HepG2 (cell line): ENCODE results near the gene SLAIN2. TPM values are rescaled to one million over a fixed set of nuclear protein-coding genes. Genes with fewer than 3 reads are reported as not detected.

ENCODE experiments used
- ARNTL ChIP-seq: sonication (generic); formaldehyde crosslinking; IDR thresholded peaks from 2 replicates; pipeline ENCODE4 v1.4.0; 2020; ENCODE audit warnings: mild to moderate bottlenecking, missing genetic modification reagents
- FOXK2 ChIP-seq: fragments of 450-650 bp; IDR thresholded peaks from 2 replicates; pipeline ENCODE4 v1.6.1; 2016
- GABPB1 ChIP-seq: IDR thresholded peaks from 2 replicates; pipeline ENCODE4 v1.6.1; 2016; ENCODE audit warnings: mild to moderate bottlenecking, missing genetic modification reagents, moderate library complexity, missing compliant biosample characterization
- GATAD1 ChIP-seq: IDR thresholded peaks from 2 replicates; pipeline ENCODE4 v1.6.1; 2016; ENCODE audit warnings: missing genetic modification reagents, missing compliant biosample characterization
- HIC2 ChIP-seq: sonication (generic); formaldehyde crosslinking; IDR thresholded peaks from 2 replicates; pipeline ENCODE4 v1.9.0; 2022; ENCODE audit warnings: low read depth, missing genetic modification reagents
- HMGXB4 ChIP-seq, 2 experiments: sonication (generic) in 1 of 2; formaldehyde crosslinking in 1 of 2; IDR thresholded peaks; 2 replicates each; pipeline versions ENCODE4 v1.4.0 to v1.6.1; 2018 to 2020; ENCODE audit warnings: missing genetic modification reagents in 2 of 2, borderline replicate concordance in 1 of 2, low read depth in 1 of 2, mild to moderate bottlenecking in 1 of 2, missing biosample characterization in 1 of 2
- HOXA5 ChIP-seq: sonication (generic); formaldehyde crosslinking; IDR thresholded peaks from 2 replicates; pipeline ENCODE4 v1.4.0; 2020; ENCODE audit warnings: missing genetic modification reagents
- KDM4B ChIP-seq: sonication (generic); formaldehyde crosslinking; IDR thresholded peaks from 2 replicates; pipeline ENCODE4 v1.4.0; 2020; ENCODE audit warnings: missing genetic modification reagents
- MYC ChIP-seq: sonication (generic); formaldehyde crosslinking; IDR thresholded peaks from 2 replicates; pipeline ENCODE4 v1.9.0; 2021; ENCODE audit warnings: missing genetic modification reagents, borderline replicate concordance
- NR2F1 ChIP-seq, 2 experiments: fragments of 450-650 bp in 1 of 2; formaldehyde crosslinking in 1 of 2; IDR thresholded peaks; 2 replicates each; pipeline versions ENCODE4 v1.5.0 to v1.6.1; 2016 to 2020; ENCODE audit warnings: mild to moderate bottlenecking in 1 of 2, missing compliant biosample characterization in 1 of 2, missing genetic modification reagents in 1 of 2, moderate library complexity in 1 of 2
- PHF8 ChIP-seq: sonication (generic); formaldehyde crosslinking; IDR thresholded peaks from 2 replicates; pipeline ENCODE4 v1.5.0; 2020; ENCODE audit warnings: missing genetic modification reagents
- SP2 ChIP-seq: sonication (generic); formaldehyde crosslinking; IDR thresholded peaks from 2 replicates; pipeline ENCODE4 v1.5.1; 2020; ENCODE audit warnings: mild to moderate bottlenecking, missing genetic modification reagents
- SRSF4 ChIP-seq: fragments of 200-400 bp; formaldehyde crosslinking; IDR thresholded peaks from one replicate; pipeline ENCODE4 v1.6.1; 2018; ENCODE audit warnings: mild to moderate bottlenecking, low read depth, low read length, moderate library complexity; ENCODE audit not compliant: poor library complexity, severe bottlenecking
- TSC22D2 ChIP-seq: sonication (generic); formaldehyde crosslinking; IDR thresholded peaks from 2 replicates; pipeline ENCODE4 v1.5.1; 2020; ENCODE audit warnings: missing genetic modification reagents, mild to moderate bottlenecking, borderline replicate concordance
- ZNF180 ChIP-seq: sonication (generic); formaldehyde crosslinking; IDR thresholded peaks from 2 replicates; pipeline ENCODE4 v1.4.0; 2020; ENCODE audit warnings: low read depth, missing genetic modification reagents, borderline replicate concordance
- ZNF225 ChIP-seq: sonication (generic); formaldehyde crosslinking; IDR thresholded peaks from 2 replicates; pipeline ENCODE4 v1.4.0; 2020; ENCODE audit warnings: mild to moderate bottlenecking, missing genetic modification reagents
- ZNF383 ChIP-seq: sonication (generic); formaldehyde crosslinking; IDR thresholded peaks from 2 replicates; pipeline ENCODE4 v1.4.0; 2020; ENCODE audit warnings: missing genetic modification reagents, mild to moderate bottlenecking, borderline replicate concordance
- ZNF577 ChIP-seq: sonication (generic); formaldehyde crosslinking; IDR thresholded peaks from 2 replicates; pipeline ENCODE4 v1.4.0; 2020; ENCODE audit warnings: mild to moderate bottlenecking, low read depth, missing genetic modification reagents, borderline replicate concordance
- ZNF883 ChIP-seq: sonication (generic); formaldehyde crosslinking; IDR thresholded peaks from 2 replicates; pipeline ENCODE4 v1.5.1; 2020; ENCODE audit warnings: mild to moderate bottlenecking, missing genetic modification reagents; ENCODE audit errors: not compliant biosample characterization
- ZUFSP ChIP-seq: sonication (generic); formaldehyde crosslinking; IDR thresholded peaks from 2 replicates; pipeline ENCODE4 v1.9.0; 2021; ENCODE audit warnings: missing genetic modification reagents, mild to moderate bottlenecking, borderline replicate concordance
- polyA plus RNA-seq, 8 experiments: library from polyadenylated mRNA; depleted of rRNA in 3 of 8; stranded (reverse) in 7 of 8; unstranded in 1 of 8; fragments of >200 nt; fragmentation: Illumina TruSeq in 4 of 8; extraction: Trizol in 4 of 8; gene quantifications; 2 replicates each; pipeline versions ENCODE4 v1.2.1 to v1.2.3, GENCODE V29; 2011 to 2016; ENCODE audit warnings: low read depth in 4 of 8, missing spikeins in 1 of 8, mixed read lengths in 1 of 8; ENCODE audit not compliant: insufficient read depth in 1 of 8
- total RNA-seq, 5 experiments: library from RNA; depleted of rRNA; stranded (reverse); fragments of >200 nt; fragmentation: Illumina TruSeq; extraction: Trizol; gene quantifications; 2 replicates each; pipeline ENCODE4 v1.2.3, GENCODE V29; 2016; ENCODE audit warnings: low read depth in 1 of 5
- TF ChIP-seq, protein P1 (sequence below): sonication (generic); formaldehyde crosslinking; IDR thresholded peaks from 2 replicates; pipeline ENCODE4 v1.5.1; 2020; ENCODE audit warnings: mild to moderate bottlenecking, moderate library complexity, missing genetic modification reagents

Gene SLAIN2
- total and polyA plus RNA-seq, 2 of the 13 experiments (the other 11 are each of a cell fraction or from before 2014, with no cell fraction given), result 20.7 to 22.5 TPM

- TF ChIP-seq ZNF180 (CRISPR knock-in tag) (no peak), ZNF225 (CRISPR knock-in tag) (no peak), GABPB1 (peak; percentile 93), ZUFSP (CRISPR knock-in tag) (no peak), ZNF577 (CRISPR knock-in tag) (no peak), PHF8 (CRISPR knock-in tag) (peak; percentile 92), HOXA5 (CRISPR knock-in tag) (peak; percentile 24; the same call in 1 of the 2 replicates), FOXK2 (no peak), KDM4B (CRISPR knock-in tag) (no peak), GATAD1 (CRISPR knock-in tag) (peak; percentile 45; the same call in 1 of the 2 replicates), MYC (peak; percentile 54; the same call in 1 of the 2 replicates), HIC2 (CRISPR knock-in tag) (no peak), ZNF883 (CRISPR knock-in tag) (no peak), TSC22D2 (CRISPR knock-in tag) (no peak), ARNTL (CRISPR knock-in tag) (no peak), HMGXB4 (CRISPR knock-in tag; IDR thresholded peaks at IDR 0.05; ENCODE audit: borderline replicate concordance in 1 of 2, low read depth in 1 of 2) (peak; percentile 22 to 73; a peak in 3 of 4 replicates), ZNF383 (no peak; the same call in 1 of the 2 replicates), NR2F1 (CRISPR knock-in tag; IDR thresholded peaks at IDR 0.05) (no peak), SP2 (CRISPR knock-in tag) (peak; percentile 76), SRSF4 (no peak)
- TF ChIP-seq, protein P1, sequence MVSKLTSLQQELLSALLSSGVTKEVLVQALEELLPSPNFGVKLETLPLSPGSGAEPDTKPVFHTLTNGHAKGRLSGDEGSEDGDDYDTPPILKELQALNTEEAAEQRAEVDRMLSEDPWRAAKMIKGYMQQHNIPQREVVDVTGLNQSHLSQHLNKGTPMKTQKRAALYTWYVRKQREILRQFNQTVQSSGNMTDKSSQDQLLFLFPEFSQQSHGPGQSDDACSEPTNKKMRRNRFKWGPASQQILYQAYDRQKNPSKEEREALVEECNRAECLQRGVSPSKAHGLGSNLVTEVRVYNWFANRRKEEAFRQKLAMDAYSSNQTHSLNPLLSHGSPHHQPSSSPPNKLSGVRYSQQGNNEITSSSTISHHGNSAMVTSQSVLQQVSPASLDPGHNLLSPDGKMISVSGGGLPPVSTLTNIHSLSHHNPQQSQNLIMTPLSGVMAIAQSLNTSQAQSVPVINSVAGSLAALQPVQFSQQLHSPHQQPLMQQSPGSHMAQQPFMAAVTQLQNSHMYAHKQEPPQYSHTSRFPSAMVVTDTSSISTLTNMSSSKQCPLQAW (CRISPR knock-in tag), result peak; percentile 4; the same call in 1 of the 2 replicates
Observed at GRCh38 chr4:48340965-48341775, at the start of gene SLAIN2 (continued).
